GM08714 (cell line): ENCODE results near the gene NUDT2.
"Not testable (repeated sequence)": the region's sequence is repeated elsewhere in the genome, so short reads cannot be mapped to it uniquely, and the experiment has no call there.

Experiments
- H3K4me3 ChIP-seq: fragments of 200-500 bp; sonication (Bioruptor generic); 2 replicates; pipeline ENCODE4 v1.5.1; 2014; ENCODE audit warnings: mild to moderate bottlenecking, low read length, inconsistent platforms
- ZNF274 ChIP-seq: IDR thresholded peaks from 2 replicates; pipeline ENCODE4 v1.6.1; 2012; ENCODE audit warnings: mild to moderate bottlenecking, low read depth, low read length

The NUDT2 gene

DNA sequence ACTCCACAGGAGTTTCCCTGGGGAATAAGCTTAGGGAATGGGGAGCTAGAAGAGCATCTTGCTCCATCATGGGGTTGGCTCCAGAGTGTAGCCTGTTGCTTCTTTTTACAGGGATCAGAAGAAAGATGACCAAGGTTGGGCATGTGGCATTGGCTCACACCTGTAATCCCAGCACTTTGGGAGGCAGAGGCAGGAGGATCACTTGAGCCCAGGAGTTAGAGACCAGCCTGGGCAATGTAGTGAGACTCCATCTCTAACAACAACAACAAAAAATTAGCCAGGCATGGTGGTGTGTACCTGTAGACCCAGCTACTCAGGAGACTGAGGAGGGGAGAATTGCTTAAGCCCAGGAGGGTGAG is 18.4 kb downstream of the NUDT2 start:
- H3K4me3 ChIP-seq, result no peak overlapping the region
- TF ChIP-seq ZNF274, result no peak

DNA sequence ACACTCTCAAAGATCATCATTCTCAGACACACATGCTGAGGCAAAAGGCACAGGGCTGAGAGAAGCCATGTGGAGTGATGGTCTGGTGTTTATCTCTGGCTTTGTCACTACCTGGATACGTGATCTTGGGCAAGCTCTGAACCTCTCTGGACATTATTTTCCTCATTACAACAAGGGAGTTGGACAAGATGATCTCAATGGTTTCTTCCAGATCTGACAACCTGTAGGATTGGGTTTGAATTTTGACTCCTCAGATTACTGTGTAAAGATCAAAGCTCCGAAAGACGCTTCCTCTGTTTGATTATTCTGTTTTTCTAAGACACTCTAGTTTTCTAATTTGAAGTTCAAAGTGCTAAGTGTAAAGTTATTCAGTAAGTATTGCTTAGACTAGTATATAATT is 20.0 kb downstream of the NUDT2 start:
- H3K4me3 ChIP-seq, result no peak overlapping the region
- TF ChIP-seq ZNF274, result no peak

DNA sequence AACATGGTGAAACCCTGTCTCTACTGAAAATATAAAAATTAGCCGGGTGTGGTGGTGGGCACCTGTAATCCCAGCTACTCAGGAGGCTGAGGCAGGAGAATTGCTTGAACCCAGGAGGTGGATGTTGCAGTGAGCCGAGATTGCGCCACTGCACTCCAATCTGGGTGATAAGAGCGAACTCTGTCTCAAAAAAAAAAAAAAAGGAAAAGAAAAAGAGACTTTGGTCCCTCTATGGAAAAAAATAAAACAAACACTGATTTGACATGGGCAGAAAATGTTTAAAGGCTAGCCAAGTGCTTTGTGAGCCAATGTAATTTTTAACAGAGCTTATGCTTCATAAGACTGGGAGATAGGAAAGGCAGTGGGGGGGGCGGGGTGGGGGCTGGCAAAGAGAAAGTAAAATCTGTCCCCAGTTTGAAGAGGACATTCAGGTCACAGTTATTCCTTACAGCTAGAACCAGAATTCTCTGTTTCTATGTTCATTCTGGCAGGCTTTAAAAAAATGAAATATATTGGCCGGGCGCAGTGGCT is 22.8 kb downstream of the NUDT2 start:
- H3K4me3 ChIP-seq, result not testable (repeated sequence)

DNA sequence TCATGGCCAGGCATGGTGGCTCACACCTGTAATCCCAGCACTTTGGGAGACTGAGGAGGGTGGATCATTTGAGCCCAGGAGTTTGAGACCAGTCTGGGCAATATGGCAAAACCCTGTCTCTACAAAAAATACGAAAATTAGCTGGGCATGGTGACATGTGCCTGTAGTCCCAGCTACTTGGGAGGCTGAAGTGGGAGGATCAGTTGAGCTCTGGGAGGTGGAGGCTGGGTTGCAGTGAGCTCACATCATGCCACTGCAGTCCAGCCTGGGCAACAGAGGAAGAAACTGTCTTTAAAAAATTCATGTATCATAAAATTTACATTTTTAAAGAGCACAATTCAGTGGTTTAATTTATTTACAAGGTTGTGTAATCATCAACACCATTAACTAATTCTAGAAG is 23.6 kb downstream of the NUDT2 start:
- not testable (repeated sequence) for H3K4me3 ChIP-seq

DNA sequence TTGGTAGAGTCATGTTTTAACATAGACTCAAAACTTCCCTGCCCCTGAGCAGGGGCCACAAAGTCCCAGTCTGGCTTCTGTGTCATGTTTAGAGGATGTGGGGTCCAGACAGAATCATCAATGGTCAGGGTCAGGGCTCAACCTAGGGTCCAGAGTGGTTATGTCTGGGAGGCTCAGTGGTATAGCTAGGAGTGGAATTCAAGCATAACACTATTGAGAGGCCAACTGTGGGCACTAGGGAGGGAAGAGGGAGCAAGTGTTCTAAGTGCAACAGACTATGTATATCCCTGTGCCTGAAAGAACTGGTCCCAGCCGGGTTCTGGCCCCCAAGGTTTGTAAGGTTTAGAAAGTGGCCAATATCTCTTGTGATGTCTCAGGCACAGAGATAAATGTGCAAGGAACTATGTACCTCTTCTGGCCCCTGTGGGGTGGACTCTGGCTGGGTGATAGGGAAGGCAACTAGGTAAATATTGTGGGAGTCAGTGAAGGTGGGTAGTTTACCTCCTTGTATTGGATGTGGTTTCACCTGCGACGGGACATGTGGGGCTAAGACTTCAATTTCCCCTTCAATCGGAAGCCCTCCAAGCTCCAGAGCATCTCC is 33.3 kb downstream of the NUDT2 start:
- no peak for TF ChIP-seq ZNF274
- H3K4me3 ChIP-seq, result no peak overlapping the region

DNA sequence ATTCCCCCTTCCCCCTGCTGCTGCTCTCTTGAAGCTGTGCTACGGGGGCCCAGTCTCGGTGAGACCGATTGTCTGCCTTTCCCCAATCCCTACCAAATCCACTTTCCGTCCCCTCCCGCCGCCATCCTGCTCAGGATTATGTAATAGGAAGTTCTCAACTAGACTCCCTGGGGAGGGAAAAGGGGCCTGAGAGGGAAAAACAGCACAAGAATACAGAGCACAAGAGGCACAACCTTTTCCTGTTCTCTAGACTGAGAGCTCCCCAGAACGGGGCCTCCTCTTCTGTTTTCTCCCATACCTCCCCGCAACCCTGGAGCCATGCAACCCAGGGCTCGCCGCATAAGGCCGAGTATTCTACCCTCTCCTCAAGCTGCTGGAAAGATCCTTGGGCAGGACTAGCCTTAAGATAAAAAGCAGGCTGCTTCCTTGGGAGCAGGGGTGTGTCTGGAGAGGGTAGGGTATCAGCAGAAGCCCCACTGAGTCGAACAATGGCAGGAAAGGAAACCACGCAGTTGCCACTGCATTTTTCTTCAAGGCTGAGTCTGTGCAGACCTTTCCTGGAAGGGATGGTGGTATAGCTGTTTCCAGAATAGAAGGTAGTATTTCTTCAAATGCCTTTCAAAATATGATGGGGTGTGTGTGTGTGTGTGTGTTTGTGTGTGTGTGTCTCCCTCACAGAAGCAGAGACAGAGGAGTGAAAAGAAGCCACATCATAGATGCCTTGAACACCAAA is 34.4 kb downstream of the NUDT2 start:
- H3K4me3 ChIP-seq, result no peak overlapping the region
- no peak for TF ChIP-seq ZNF274

DNA sequence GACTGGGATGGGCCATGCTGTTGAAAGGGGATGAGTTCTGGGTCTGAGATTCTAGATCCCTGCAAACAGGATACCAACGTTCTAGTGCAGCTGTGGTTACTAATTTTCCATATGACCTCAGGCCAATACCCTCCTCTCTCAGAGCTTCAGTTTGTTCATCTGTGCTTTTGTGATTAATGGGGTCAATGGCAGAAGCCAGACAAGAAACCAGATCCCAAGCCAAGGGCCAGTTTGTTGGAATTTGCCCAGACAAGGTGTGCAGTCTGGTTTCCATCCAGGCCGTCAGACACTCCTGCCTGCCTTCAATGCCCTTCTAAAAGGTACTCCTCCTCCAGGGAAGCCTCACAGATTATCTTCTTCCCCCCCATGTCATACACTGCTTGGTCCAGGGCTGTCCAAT is 35.9 kb downstream of the NUDT2 start:
- TF ChIP-seq ZNF274, result no peak

GRCh38 chr9:34366365-34366764 is 37.0 kb downstream of the NUDT2 start:
- H3K4me3 ChIP-seq, result no peak overlapping the region
- TF ChIP-seq ZNF274, result no peak

More for the DNA sequence above, 35.9 kb downstream of the NUDT2 start:
- no peak overlapping the region for H3K4me3 ChIP-seq

- not testable (repeated sequence) for H3K4me3 ChIP-seq
Measured at GRCh38 chr9:34367751-34368410, 38.5 kb downstream of the NUDT2 start.

GRCh38 chr9:34368796-34369195 is 39.4 kb downstream of the NUDT2 start:
- H3K4me3 ChIP-seq, result not testable (repeated sequence)

GRCh38 chr9:34369636-34370035 is 40.3 kb downstream of the NUDT2 start:
- no peak overlapping the region for H3K4me3 ChIP-seq
- TF ChIP-seq ZNF274, result no peak

DNA sequence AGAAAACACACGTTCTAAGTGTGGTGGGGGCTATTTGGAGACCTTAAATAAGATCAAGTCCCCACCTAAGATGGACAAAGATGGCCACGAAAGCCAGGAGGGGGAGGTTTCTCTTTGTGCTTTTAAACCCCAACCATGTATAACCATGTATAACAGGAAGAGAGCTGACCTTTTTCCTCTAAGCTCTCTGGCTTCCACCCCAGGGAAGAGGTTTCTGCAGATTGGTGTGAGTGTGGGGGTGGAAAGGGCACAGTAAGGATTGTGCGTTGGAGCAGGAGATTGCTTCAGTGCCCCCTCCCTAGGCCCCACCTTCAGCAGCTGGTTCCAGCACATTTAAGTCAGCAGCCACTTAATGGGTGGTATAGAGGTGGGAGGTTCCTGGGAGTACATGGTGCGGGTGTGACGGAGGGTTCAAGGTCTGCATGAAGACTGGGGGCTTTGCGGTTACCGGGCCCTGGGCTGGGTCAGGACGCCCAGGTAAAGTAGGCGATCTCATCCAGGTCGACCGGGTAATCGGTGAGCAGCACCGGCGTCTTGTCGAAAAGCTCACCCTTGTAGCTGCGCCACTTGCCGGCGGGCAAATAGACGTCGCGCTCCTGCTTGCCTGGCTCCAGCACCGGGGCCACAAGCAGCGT is 41.1 kb downstream of the NUDT2 start:
- no peak overlapping the region for H3K4me3 ChIP-seq
- no peak for TF ChIP-seq ZNF274

DNA sequence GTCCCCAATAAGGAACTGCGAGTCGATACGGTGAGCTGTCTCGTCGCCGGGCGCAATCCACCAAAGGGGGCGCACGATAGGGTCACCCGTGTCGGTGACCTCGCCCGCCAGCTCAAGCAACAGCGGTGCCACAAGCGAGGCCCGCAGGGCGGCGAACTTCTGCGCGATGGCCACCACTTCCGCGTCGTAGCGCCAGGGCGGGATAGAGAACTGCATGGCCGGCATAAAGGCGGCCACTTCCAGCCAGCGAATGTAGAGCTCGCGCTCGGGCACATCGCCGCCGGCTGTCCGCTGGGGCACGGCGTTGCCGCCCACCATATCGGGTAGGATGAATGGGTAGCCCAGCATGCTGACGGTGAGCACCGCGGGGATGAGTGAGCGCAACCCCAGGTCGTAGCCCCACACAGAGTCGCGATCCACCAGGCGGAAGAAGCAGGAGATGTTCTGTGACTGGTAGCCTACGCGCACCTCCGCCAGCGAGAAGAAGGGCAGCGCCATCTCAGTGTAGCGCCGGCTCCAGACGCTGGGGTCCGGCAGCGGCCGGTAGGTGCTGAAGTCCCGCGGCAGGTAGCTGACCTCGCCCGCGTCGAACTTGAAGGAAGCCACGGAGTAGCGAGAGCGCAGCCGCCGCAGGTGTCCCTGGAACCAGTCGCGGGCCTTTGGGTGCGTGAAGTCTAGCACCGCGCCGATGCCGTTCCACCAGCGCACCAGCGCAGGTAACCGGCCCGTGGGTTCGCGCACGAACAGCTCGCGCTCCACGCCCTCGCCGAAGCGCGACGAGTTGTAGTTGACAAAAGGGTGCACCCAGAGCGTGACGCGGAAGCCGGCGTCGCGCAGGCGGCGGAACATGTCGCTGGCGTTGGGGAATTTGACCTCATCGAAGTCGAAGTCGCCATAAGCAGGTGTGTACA is 41.9 kb downstream of the NUDT2 start:
- H3K4me3 ChIP-seq, result no peak overlapping the region
- no peak for TF ChIP-seq ZNF274

GRCh38 chr9:34371886-34372466 is 42.6 kb downstream of the NUDT2 start:
- no peak overlapping the region for H3K4me3 ChIP-seq
- no peak for TF ChIP-seq ZNF274
